HuH-7 (cell line): ENCODE results near the gene ARPP19.
"Not testable (repeated sequence)": the region's sequence is repeated elsewhere in the genome, so short reads cannot be mapped to it uniquely, and the experiment has no call there.

ENCODE experiments used
- DNase-seq: peaks from one replicate; pipeline ENCODE4 v3.0.0; 2011; ENCODE audit warnings: low spot score

The ARPP19 gene

GRCh38 chr15:52512869-52513268 is 56.0 kb downstream of the ARPP19 start:
- DNase-seq, result not testable (repeated sequence)

GRCh38 chr15:52511084-52511483 is 57.7 kb downstream of the ARPP19 start:
- no peak for DNase-seq

GRCh38 chr15:52509500-52510245 is 59.2 kb downstream of the ARPP19 start:
- DNase-seq, result no peak

GRCh38 chr15:52506549-52506948 is 62.3 kb downstream of the ARPP19 start:
- no peak for DNase-seq

GRCh38 chr15:52505151-52505550 is 63.7 kb downstream of the ARPP19 start:
- no peak for DNase-seq

- no peak for DNase-seq
Observed at GRCh38 chr15:52503788-52504496, 64.9 kb downstream of the ARPP19 start.

- no peak for DNase-seq
Observed at GRCh38 chr15:52502608-52503007, 66.2 kb downstream of the ARPP19 start.

GRCh38 chr15:52499506-52499905 is 69.3 kb downstream of the ARPP19 start:
- DNase-seq, result no peak

GRCh38 chr15:52498706-52499105 is 70.1 kb downstream of the ARPP19 start:
- no peak for DNase-seq
